T-cell (primary cell): ENCODE data around the gene LRFN4. TPM values are rescaled to one million over a fixed set of nuclear protein-coding genes. Genes with fewer than 3 reads are reported as not detected.
A peak's percentile ranks its signal among the peaks of the same experiment; 100 is the strongest.

ENCODE experiments used
- ATAC-seq, 4 experiments: fragments of 200-7000 bp in 3 of 4; fragments of 150-1000 bp in 1 of 4; cut with Tn5 transposase; replicated peaks in 1 of 4; 1 replicate in 3 of 4; 2 replicates in 1 of 4; pipeline ENCODE4 v1.10.0; 2021; ENCODE audit warnings: moderate library complexity in 3 of 4, mild to moderate bottlenecking in 2 of 4, moderate number of reproducible peaks in 1 of 4
- CTCF ChIA-PET, 2 donors: fragments of 300-600 bp; sonication (Branson Sonifier 250); formaldehyde crosslinking; loops; one replicate each; lab custom pipeline; 2022; ENCODE audit warnings: antibody characterized with exemption in 2 of 2; lab: Charles Lee
- POLR2A ChIA-PET, 2 donors: fragments of 300-600 bp; sonication (Branson Sonifier 250); formaldehyde crosslinking; loops; one replicate each; lab custom pipeline; 2022; ENCODE audit warnings: antibody characterized with exemption in 2 of 2; lab: Charles Lee
- DNase-seq, 35 experiments: peaks; one replicate each; pipeline versions ENCODE4 v3.0.0 to v3.0.0-alpha.2; 2013 to 2023
- H3K27ac ChIP-seq: one replicate; pipeline ENCODE4 v1.5.1; 2013; ENCODE audit warnings: low read length
- H3K27me3 ChIP-seq, 2 experiments: replicated peaks in 1 of 2; 1 replicate in 1 of 2; 2 replicates in 1 of 2; pipeline versions ENCODE4 v1.6.1 to v1.7.0; 2013; ENCODE audit warnings: low read length in 1 of 2, mixed read lengths in 1 of 2; ENCODE audit not compliant: control insufficient read depth in 2 of 2, insufficient read depth in 2 of 2; ENCODE audit errors: extremely low read depth in 1 of 2
- H3K36me3 ChIP-seq, 2 donors: 1 replicate in 1 of 2; 2 replicates in 1 of 2; pipeline versions ENCODE4 v1.6.1 to v1.7.0; 2013; ENCODE audit warnings: low read length in 1 of 2; ENCODE audit not compliant: control insufficient read depth in 2 of 2, insufficient read depth in 1 of 2; ENCODE audit errors: extremely low read depth in 1 of 2
- H3K4me1 ChIP-seq, 2 experiments: 1 replicate in 1 of 2; 2 replicates in 1 of 2; pipeline versions ENCODE4 v1.6.1 to v1.7.0; 2013; ENCODE audit warnings: low read length in 2 of 2, mixed read lengths in 1 of 2; ENCODE audit not compliant: insufficient read depth in 2 of 2, control insufficient read depth in 1 of 2; ENCODE audit errors: extremely low read depth in 1 of 2
- H3K4me3 ChIP-seq, 2 donors: 1 replicate in 1 of 2; 2 replicates in 1 of 2; pipeline versions ENCODE4 v1.5.1 to v1.7.0; 2013; ENCODE audit warnings: mild to moderate bottlenecking in 2 of 2, low read length in 1 of 2, moderate library complexity in 1 of 2; ENCODE audit not compliant: control insufficient read depth in 1 of 2; ENCODE audit errors: extremely low read depth in 1 of 2
- H3K9me3 ChIP-seq: 2 replicates; pipeline ENCODE4 v1.7.0; 2013
- H3K27ac Mint-ChIP-seq, 2 donors: one replicate each; pipeline ENCODE4 v1.8.0; 2020 to 2021; ENCODE audit warnings: mild to moderate bottlenecking in 2 of 2, mixed read lengths in 2 of 2
- H3K27me3 Mint-ChIP-seq, 2 donors: one replicate each; pipeline ENCODE4 v1.8.0; 2021 to 2022; ENCODE audit warnings: mixed read lengths in 2 of 2
- H3K36me3 Mint-ChIP-seq: one replicate; pipeline ENCODE4 v1.8.0; 2021; ENCODE audit warnings: mixed read lengths
- H3K4me1 Mint-ChIP-seq, 3 donors: one replicate each; pipeline ENCODE4 v1.8.0; 2020 to 2022; ENCODE audit warnings: mixed read lengths in 3 of 3, mild to moderate bottlenecking in 1 of 3
- H3K4me3 Mint-ChIP-seq, 3 donors: one replicate each; pipeline ENCODE4 v1.8.0; 2020 to 2022; ENCODE audit warnings: mild to moderate bottlenecking in 3 of 3, mixed read lengths in 3 of 3, moderate library complexity in 3 of 3
- H3K9me3 Mint-ChIP-seq, 3 donors: one replicate each; pipeline ENCODE4 v1.8.0; 2020 to 2022; ENCODE audit warnings: mixed read lengths in 3 of 3
- WGBS: methylation state at CpG from one replicate; pipeline ENCODE4 v1.1.5; 2013; ENCODE audit warnings: missing lambda C conversion rate; ENCODE audit not compliant: insufficient coverage; 5-methylcytosine and 5-hydroxymethylcytosine counted together
- total RNA-seq, 35 experiments: library from RNA in 6 of 35; stranded (reverse) in 6 of 35; fragments of 120-200 nt in 1 of 35; gene quantifications; one replicate each; pipeline versions ENCODE4 v1.2.1 to v1.2.4 and lab custom pipeline; 2013 to 2026

The LRFN4 gene
- total RNA-seq, 5 donors from 2014 or later (not counting 1 experiment from before 2014, with no cell fraction given), result 1.5 to 12.9 (median 6.7) TPM

- CTCF ChIA-PET, result no interaction called here
- no peak overlapping the region for H3K4me3 Mint-ChIP-seq
- no peaks in the 10 kb centered on the region for H3K9me3 Mint-ChIP-seq
- H3K27ac ChIP-seq, result no peak overlapping the region
- peaks cover 0 to 9% of the 10 kb centered on the region in 2 experiments for H3K4me1 ChIP-seq
- H3K9me3 ChIP-seq, result no peaks in the 10 kb centered on the region
- DNase-seq (no peak), ATAC-seq (peak in 1 of 4 experiments; percentile 4)
- H3K4me1 Mint-ChIP-seq, result peaks cover 7 to 13% (median 7%) of the 10 kb centered on the region in 3 donors
- no peak overlapping the region for H3K27ac Mint-ChIP-seq
- POLR2A ChIA-PET, result no interaction called here
- H3K4me3 ChIP-seq, result no peak overlapping the region
- H3K27me3 Mint-ChIP-seq, result no peaks in the 10 kb centered on the region
- H3K36me3 ChIP-seq, result peaks cover 0 to 5% of the 10 kb centered on the region in 2 donors
- WGBS, result 87% methylated on average over 8 of the region's 13 CpGs
- H3K36me3 Mint-ChIP-seq, result no peaks in the 10 kb centered on the region
- no peaks in the 10 kb centered on the region for H3K27me3 ChIP-seq
These were observed 11.3 kb downstream of the LRFN4 start for GRCh38 chr11:66868082-66868725.

- DNase-seq (peak; percentile 49 to 83 (median 71)), ATAC-seq (peak; percentile 98 to 99 (median 98))
- Histone ChIP-seq H3K27me3 (no peaks in the 10 kb centered on the region), H3K27ac (no peak overlapping the region), H3K36me3 (no peaks in the 10 kb centered on the region), H3K4me3 (no peak overlapping the region), H3K9me3 (no peaks in the 10 kb centered on the region), H3K4me1 (peaks cover 0 to 9% of the 10 kb centered on the region in 2 experiments)
- CTCF ChIA-PET, result no interaction called here
- no peak overlapping the region for H3K4me3 Mint-ChIP-seq
- POLR2A ChIA-PET, result no interaction called here
- peaks cover 7 to 13% (median 7%) of the 10 kb centered on the region in 3 donors for H3K4me1 Mint-ChIP-seq
- 30% methylated on average over 26 of the region's 27 CpGs for WGBS
- no peaks in the 10 kb centered on the region for H3K36me3 Mint-ChIP-seq
- no peak overlapping the region for H3K27ac Mint-ChIP-seq
- H3K9me3 Mint-ChIP-seq, result no peaks in the 10 kb centered on the region
- no peaks in the 10 kb centered on the region for H3K27me3 Mint-ChIP-seq
These were observed 12.1 kb downstream of the LRFN4 start for GRCh38 chr11:66868726-66869566.

- Histone ChIP-seq H3K36me3 (no peaks in the 10 kb centered on the region), H3K27me3 (no peaks in the 10 kb centered on the region), H3K9me3 (no peaks in the 10 kb centered on the region), H3K4me1 (peaks cover 0 to 9% of the 10 kb centered on the region in 2 experiments), H3K4me3 (no peak overlapping the region), H3K27ac (no peak overlapping the region)
- Mint-ChIP-seq H3K9me3 (no peaks in the 10 kb centered on the region), H3K27ac (no peak overlapping the region), H3K4me1 (peaks cover 7 to 13% (median 7%) of the 10 kb centered on the region in 3 donors), H3K27me3 (no peaks in the 10 kb centered on the region), H3K4me3 (no peak overlapping the region), H3K36me3 (no peaks in the 10 kb centered on the region)
- WGBS, result 98% methylated on average over 7 of the region's 9 CpGs
- DNase-seq (no peak), ATAC-seq (no peak)
- CTCF ChIA-PET, result no interaction called here
- POLR2A ChIA-PET, result no interaction called here
These were observed 12.7 kb downstream of the LRFN4 start for GRCh38 chr11:66869567-66869870.

GRCh38 chr11:66870131-66870530, 13.3 kb downstream of the LRFN4 start:
- Mint-ChIP-seq H3K27ac (no peak overlapping the region), H3K4me1 (peaks cover 7 to 13% (median 7%) of the 10 kb centered on the region in 3 donors), H3K9me3 (no peaks in the 10 kb centered on the region), H3K4me3 (no peak overlapping the region), H3K27me3 (no peaks in the 10 kb centered on the region), H3K36me3 (no peaks in the 10 kb centered on the region)
- H3K9me3 ChIP-seq, result no peaks in the 10 kb centered on the region
- no peak for DNase-seq
- ATAC-seq, result no peak
- no peak overlapping the region for H3K4me3 ChIP-seq
- ChIA-PET POLR2A (no interaction called here), CTCF (no interaction called here)
- H3K4me1 ChIP-seq, result peaks cover 0 to 9% of the 10 kb centered on the region in 2 experiments
- no peak overlapping the region for H3K27ac ChIP-seq
- 97% methylated on average over 7 of the region's 16 CpGs for WGBS
- H3K36me3 ChIP-seq, result no peaks in the 10 kb centered on the region
- no peaks in the 10 kb centered on the region for H3K27me3 ChIP-seq

- H3K27ac Mint-ChIP-seq, result no peak overlapping the region
- H3K27me3 ChIP-seq, result no peaks in the 10 kb centered on the region
- H3K4me3 ChIP-seq, result no peak overlapping the region
- no peak overlapping the region for H3K4me3 Mint-ChIP-seq
- no peaks in the 10 kb centered on the region for H3K36me3 ChIP-seq
- no peaks in the 10 kb centered on the region for H3K27me3 Mint-ChIP-seq
- no peaks in the 10 kb centered on the region for H3K9me3 ChIP-seq
- no peaks in the 10 kb centered on the region for H3K36me3 Mint-ChIP-seq
- H3K9me3 Mint-ChIP-seq, result no peaks in the 10 kb centered on the region
- no peak overlapping the region for H3K27ac ChIP-seq
- DNase-seq (no peak), ATAC-seq (no peak)
- POLR2A ChIA-PET, result no interaction called here
- whole genome bisulfite sequencing, result 96% methylated on average over 25 of the region's 39 CpGs
- CTCF ChIA-PET, result no interaction called here
- H3K4me1 Mint-ChIP-seq, result peaks cover 7 to 13% (median 7%) of the 10 kb centered on the region in 3 donors
- H3K4me1 ChIP-seq, result peaks cover 0 to 9% of the 10 kb centered on the region in 2 experiments
These were observed 14.0 kb downstream of the LRFN4 start for GRCh38 chr11:66870616-66871520.

GRCh38 chr11:66871521-66871901, 14.6 kb downstream of the LRFN4 start:
- H3K4me3 Mint-ChIP-seq, result no peak overlapping the region
- peaks cover 0 to 9% of the 10 kb centered on the region in 2 experiments for H3K4me1 ChIP-seq
- CTCF ChIA-PET, result no interaction called here
- H3K27ac ChIP-seq, result no peak overlapping the region
- H3K27me3 Mint-ChIP-seq, result no peaks in the 10 kb centered on the region
- H3K9me3 Mint-ChIP-seq, result no peaks in the 10 kb centered on the region
- no peaks in the 10 kb centered on the region for H3K36me3 Mint-ChIP-seq
- POLR2A ChIA-PET, result no interaction called here
- H3K9me3 ChIP-seq, result no peaks in the 10 kb centered on the region
- no peaks in the 10 kb centered on the region for H3K36me3 ChIP-seq
- H3K4me3 ChIP-seq, result no peak overlapping the region
- H3K27me3 ChIP-seq, result no peaks in the 10 kb centered on the region
- ATAC-seq (no peak), DNase-seq (no peak)
- H3K27ac Mint-ChIP-seq, result no peak overlapping the region
- H3K4me1 Mint-ChIP-seq, result peaks cover 7 to 13% (median 7%) of the 10 kb centered on the region in 3 donors
- WGBS, result 96% methylated on average over 18 of the region's 18 CpGs
